ENCODE data around the gene SEMA3A. TPM values are rescaled to one million over a fixed set of nuclear protein-coding genes. Genes with fewer than 3 reads are reported as not detected.
"Not testable (repeated sequence)": the region's sequence is repeated elsewhere in the genome, so short reads cannot be mapped to it uniquely, and the experiment has no call there.

SEMA3A gene
- total RNA-seq, 2 experiments from 2014 or later, result 3.2 to 3.3 TPM

DNA sequence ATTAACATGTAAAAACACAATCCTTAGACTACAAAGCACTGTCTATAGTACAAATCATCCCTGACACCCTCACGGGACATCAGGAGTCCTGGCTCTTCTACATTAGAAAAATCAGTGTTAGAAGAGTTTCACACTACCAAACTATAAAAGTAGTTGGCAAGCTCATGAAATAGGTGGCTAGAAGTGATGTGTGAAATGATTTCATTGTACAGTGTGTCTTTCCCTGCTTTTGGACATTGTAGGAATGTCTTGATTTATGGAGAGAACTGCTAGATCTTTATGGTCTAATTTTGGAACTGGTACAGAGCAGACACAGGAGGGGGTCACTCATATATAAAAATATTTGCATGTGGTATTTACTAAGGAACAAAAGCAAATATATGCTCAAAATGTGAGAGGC lies 33.2 kb downstream of the SEMA3A start:
- POLR2A ChIA-PET, result interaction anchor here (0.6 kb wide), 1 partner anchor 70 kb away, joined by 3 read pairs; no protein-coding TSS in a partner anchor
- Mint-ChIP-seq H3K36me3 (no peaks in the 10 kb centered on the region), H3K4me1 (no peaks in the 10 kb centered on the region), H3K9me3 (no peaks in the 10 kb centered on the region), H3K27me3 (no peaks in the 10 kb centered on the region), H3K4me3 (no peak overlapping the region), H3K27ac (no peak overlapping the region)
- DNase-seq, result no peak
- no peak for ATAC-seq (ENCODE audit: low read depth)

DNA sequence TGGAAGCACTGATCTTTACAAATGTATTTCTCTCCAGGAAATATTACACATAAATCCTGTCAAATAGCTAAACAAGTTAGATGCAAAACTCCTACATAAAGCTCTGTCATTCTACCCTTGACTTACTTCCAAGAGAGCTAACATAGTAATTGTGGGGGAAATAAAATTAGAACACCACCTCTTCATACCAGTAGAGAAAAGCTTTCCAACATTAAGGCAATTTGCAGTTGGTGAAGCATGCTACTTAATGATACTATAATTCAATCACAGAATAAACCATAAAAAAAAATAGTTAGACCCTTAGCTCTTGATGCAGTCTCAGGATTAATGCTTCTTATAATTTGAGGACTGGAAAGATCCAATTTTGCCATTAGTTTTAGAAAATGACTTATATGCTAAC lies 35.2 kb downstream of the SEMA3A start:
- no peak overlapping the region for H3K27ac Mint-ChIP-seq
- H3K36me3 Mint-ChIP-seq, result no peaks in the 10 kb centered on the region
- no peaks in the 10 kb centered on the region for H3K4me1 Mint-ChIP-seq
- H3K4me3 Mint-ChIP-seq, result no peak overlapping the region
- DNase-seq (no peak), ATAC-seq (ENCODE audit: low read depth) (no peak)
- POLR2A ChIA-PET, result no interaction called here
- H3K9me3 Mint-ChIP-seq, result no peaks in the 10 kb centered on the region
- no peaks in the 10 kb centered on the region for H3K27me3 Mint-ChIP-seq

DNA sequence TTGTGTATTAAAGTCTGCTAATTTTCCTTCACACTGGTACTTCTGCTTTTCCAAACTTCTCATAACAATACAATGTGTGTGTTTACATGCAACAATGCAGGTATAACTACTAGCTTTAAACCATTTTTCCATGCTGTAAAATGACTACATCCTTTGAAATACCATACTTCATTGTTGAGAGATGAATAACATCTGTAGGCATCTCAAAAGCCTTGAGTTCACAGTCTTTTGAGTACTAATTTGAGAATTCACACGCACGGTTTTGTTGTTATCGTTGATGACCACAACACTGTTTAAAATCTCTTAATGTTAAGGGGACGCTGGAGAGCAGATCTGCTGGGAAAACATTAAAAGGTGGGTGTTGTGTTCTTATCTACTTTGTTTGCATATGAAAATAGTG lies 37.4 kb downstream of the SEMA3A start:
- POLR2A ChIA-PET, result no interaction called here
- Mint-ChIP-seq H3K27ac (no peak overlapping the region), H3K27me3 (no peaks in the 10 kb centered on the region), H3K4me1 (no peaks in the 10 kb centered on the region), H3K9me3 (no peaks in the 10 kb centered on the region), H3K36me3 (no peaks in the 10 kb centered on the region), H3K4me3 (no peak overlapping the region)
- ATAC-seq (ENCODE audit: low read depth) (no peak), DNase-seq (no peak)

DNA sequence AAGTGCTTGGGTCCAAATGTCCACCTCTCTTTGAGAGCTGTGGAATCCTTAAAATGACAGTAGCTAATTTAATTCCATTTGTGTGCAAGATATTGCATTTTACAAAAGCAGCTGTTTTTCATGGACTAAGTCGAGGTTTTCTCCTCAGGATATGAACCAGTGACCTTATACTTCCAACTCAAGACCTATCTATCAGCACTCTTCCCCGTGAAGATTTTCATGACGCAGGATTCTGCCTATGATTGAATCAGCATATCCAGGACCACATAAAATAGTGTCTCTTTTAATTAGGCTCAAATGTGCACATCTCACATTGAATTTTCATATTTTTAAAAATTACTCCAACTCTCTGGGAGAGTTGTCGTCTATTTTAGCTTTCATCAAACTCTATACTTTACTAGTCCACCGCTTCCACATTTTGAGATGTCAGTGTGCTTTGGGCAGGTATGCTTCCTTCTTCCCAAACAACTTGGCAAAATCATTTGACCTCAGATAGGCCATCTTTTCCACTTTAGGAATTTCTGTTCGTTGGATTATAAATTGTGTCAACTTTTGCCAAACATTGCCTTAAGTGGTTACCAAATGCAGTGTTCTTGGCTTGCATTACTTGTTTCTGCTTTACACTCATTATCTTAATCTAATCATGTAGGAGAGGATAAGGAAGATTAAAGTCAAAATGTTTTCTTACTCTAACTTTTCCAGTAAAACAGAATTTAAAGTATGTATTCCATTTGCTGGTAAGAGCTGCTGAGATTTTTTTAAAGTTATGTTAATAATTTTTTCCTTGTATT lies 39.4 kb downstream of the SEMA3A start:
- Mint-ChIP-seq H3K4me1 (no peaks in the 10 kb centered on the region), H3K27me3 (no peaks in the 10 kb centered on the region), H3K4me3 (no peak overlapping the region), H3K9me3 (no peaks in the 10 kb centered on the region), H3K36me3 (no peaks in the 10 kb centered on the region), H3K27ac (no peak overlapping the region)
- no peak for ATAC-seq (ENCODE audit: low read depth)
- no peak for DNase-seq
- POLR2A ChIA-PET, result no interaction called here

DNA sequence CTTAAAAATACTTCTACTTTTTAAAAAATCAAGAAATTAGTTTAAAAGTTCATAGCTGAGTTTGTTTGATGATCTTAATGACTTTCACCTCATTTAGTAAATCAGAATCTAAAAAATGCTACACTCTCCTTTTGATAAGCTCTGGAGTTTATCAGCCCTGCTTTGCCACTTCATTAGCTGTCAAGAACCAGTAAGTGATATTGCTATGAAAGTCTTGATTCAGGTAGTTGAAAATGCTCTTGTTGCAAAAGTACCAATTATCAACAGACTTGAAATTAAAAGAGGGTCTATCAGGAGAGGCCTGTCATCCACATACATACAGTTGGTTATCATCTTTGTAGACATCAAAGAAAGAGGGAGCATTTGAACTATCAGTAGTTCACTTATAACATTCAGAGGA lies 41.6 kb downstream of the SEMA3A start:
- POLR2A ChIA-PET, result no interaction called here
- H3K4me1 Mint-ChIP-seq, result no peaks in the 10 kb centered on the region

DNA sequence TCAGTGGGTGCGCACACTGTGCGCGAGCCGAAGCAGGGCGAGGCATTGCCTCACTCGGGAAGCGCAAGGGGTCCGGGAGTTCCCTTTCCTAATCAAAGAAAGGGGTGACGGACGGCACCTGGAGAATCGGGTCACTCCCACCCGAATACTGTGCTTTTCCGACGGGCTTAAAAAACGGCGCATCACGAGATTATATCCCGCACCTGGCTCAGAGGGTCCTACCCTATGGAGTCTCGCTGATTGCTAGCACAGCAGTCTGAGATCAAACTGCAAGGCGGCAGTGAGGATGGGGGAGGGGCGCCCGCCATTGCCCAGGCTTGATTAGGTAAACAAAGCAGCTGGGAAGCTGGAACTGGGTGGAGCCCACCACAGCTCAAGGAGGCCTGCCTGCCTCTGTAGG lies 44.2 kb downstream of the SEMA3A start:
- H3K36me3 Mint-ChIP-seq; POLR2A ChIA-PET; DNase-seq; H3K4me1 Mint-ChIP-seq; H3K9me3 Mint-ChIP-seq; H3K4me3 Mint-ChIP-seq; ATAC-seq (ENCODE audit: low read depth); H3K27ac Mint-ChIP-seq; H3K27me3 Mint-ChIP-seq: not testable (repeated sequence)

More for the DNA sequence above, 41.6 kb downstream of the SEMA3A start:
- H3K27ac Mint-ChIP-seq, result no peak overlapping the region
- H3K27me3 Mint-ChIP-seq, result no peaks in the 10 kb centered on the region
- H3K36me3 Mint-ChIP-seq, result no peaks in the 10 kb centered on the region
- ATAC-seq (ENCODE audit: low read depth) (no peak), DNase-seq (no peak)
- no peaks in the 10 kb centered on the region for H3K9me3 Mint-ChIP-seq
- H3K4me3 Mint-ChIP-seq, result no peak overlapping the region

DNA sequence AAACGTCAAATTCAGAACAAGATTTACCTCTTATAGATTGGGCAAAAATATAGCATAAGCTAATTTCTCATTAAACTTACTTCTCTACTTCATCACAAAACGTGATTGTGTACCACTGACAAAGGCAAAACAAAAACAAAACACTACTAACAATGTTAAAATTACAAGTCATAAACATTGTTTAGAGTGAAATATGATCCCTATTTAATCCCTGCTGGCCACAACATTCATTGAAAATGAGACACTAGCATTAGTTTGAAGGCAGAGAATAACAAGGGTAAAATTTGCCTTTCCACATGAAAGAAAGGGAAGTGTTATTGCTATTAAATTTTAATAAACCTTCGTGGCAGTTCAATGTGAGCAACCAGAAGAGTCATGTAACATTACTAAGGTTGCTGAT lies 45.0 kb downstream of the SEMA3A start:
- no peak for DNase-seq
- H3K36me3 Mint-ChIP-seq, result no peaks in the 10 kb centered on the region
- no peak overlapping the region for H3K4me3 Mint-ChIP-seq
- ATAC-seq (ENCODE audit: low read depth), result no peak
- no peaks in the 10 kb centered on the region for H3K4me1 Mint-ChIP-seq
- POLR2A ChIA-PET, result no interaction called here
- no peak overlapping the region for H3K27ac Mint-ChIP-seq
- H3K27me3 Mint-ChIP-seq, result no peaks in the 10 kb centered on the region
- no peaks in the 10 kb centered on the region for H3K9me3 Mint-ChIP-seq

DNA sequence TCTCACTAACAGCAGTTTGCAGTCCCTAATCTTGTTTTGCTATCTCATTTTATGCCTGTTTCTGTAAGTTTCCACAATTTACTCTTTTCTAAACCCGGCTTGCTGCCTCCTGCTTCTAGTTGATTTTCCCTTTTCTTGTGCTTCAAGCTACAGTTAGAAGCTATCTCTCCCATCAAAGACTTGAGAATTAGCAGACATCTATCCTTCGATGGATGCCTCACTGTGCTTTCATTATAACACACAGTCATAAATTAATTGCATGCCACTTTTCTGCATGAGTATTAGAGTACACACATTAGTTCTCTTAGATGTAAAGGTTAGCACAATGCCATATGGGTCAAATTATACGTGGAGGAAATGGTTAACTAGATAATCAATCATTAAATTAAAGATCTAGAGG lies 48.7 kb downstream of the SEMA3A start:
- H3K27me3 Mint-ChIP-seq, result no peaks in the 10 kb centered on the region
- H3K4me1 Mint-ChIP-seq, result no peaks in the 10 kb centered on the region
- POLR2A ChIA-PET, result no interaction called here

DNA sequence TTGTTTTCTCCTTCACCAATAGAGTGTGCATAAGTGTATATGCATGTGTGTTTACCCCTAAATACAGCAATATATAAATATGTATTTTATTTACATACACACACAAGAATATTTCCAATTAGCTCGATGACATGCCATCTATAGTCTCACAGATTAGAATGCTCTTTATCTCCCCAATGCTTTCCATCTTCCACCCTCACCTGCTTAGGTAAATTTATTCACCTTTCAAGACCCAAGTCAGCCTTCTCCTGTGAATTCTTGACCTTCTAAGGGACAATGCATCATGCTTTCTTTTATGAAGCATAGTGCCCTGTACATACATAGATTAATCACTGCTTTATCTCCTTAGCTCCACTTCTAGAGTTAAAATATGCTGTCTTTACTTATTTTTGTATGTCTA lies 49.7 kb downstream of the SEMA3A start:
- Mint-ChIP-seq H3K4me3 (no peak overlapping the region), H3K4me1 (no peaks in the 10 kb centered on the region), H3K36me3 (peaks cover 2% of the 10 kb centered on the region), H3K27me3 (no peaks in the 10 kb centered on the region), H3K9me3 (no peaks in the 10 kb centered on the region), H3K27ac (no peak overlapping the region)
- DNase-seq, result no peak
- ATAC-seq (ENCODE audit: low read depth), result no peak
- POLR2A ChIA-PET, result no interaction called here

More for the DNA sequence above, 48.7 kb downstream of the SEMA3A start:
- Mint-ChIP-seq H3K4me3 (no peak overlapping the region), H3K36me3 (no peaks in the 10 kb centered on the region), H3K27ac (no peak overlapping the region), H3K9me3 (no peaks in the 10 kb centered on the region)
- DNase-seq, result no peak
- ATAC-seq (ENCODE audit: low read depth), result no peak

DNA sequence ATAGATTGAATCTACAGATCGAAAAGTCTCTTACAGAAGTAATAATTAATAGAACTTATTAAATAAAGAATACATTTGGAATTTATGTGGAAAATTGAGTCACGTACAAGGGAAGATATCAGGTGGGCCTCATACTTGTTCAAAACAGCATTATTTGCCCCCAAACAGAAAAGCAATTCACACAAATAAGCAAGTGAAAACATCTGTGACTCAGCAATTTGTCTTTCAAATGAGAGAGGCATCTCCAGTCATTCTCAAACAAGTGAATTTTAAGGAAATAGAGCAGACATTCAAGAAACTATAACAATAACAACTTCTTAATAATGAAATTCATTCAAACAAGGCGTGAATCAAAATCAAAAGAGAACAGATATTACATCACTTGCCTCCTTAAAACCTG lies 50.1 kb downstream of the SEMA3A start:
- peaks cover 2% of the 10 kb centered on the region for H3K36me3 Mint-ChIP-seq
- no peak for ATAC-seq (ENCODE audit: low read depth)
- POLR2A ChIA-PET, result no interaction called here
- H3K4me1 Mint-ChIP-seq, result no peaks in the 10 kb centered on the region
- DNase-seq, result no peak
- H3K27ac Mint-ChIP-seq, result no peak overlapping the region
- no peak overlapping the region for H3K4me3 Mint-ChIP-seq
- H3K27me3 Mint-ChIP-seq, result no peaks in the 10 kb centered on the region
- no peaks in the 10 kb centered on the region for H3K9me3 Mint-ChIP-seq

DNA sequence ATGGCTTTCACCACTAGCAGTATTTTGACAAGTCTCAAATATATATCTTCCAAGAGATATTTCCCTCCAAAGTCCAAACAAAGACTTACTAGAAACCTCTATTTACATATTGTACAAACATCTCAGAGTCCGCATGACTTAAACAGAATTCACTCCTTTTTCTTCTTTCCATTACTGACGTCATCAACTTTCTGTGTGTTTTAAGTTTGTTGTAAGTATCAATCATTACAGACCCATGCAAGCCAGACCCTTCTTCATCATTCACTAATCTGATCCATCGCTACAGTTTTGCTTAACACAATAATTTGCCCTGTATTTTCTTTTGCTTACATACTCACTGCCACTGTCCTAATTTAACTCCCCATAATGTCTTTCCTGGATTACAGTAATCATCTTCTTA lies 51.9 kb downstream of the SEMA3A start:
- no peaks in the 10 kb centered on the region for H3K4me1 Mint-ChIP-seq
- H3K27me3 Mint-ChIP-seq, result no peaks in the 10 kb centered on the region
- ATAC-seq (ENCODE audit: low read depth), result no peak
- no peaks in the 10 kb centered on the region for H3K9me3 Mint-ChIP-seq
- H3K36me3 Mint-ChIP-seq, result peaks cover 2% of the 10 kb centered on the region
- H3K27ac Mint-ChIP-seq, result no peak overlapping the region
- no peak overlapping the region for H3K4me3 Mint-ChIP-seq
- POLR2A ChIA-PET, result no interaction called here
- DNase-seq, result no peak

DNA sequence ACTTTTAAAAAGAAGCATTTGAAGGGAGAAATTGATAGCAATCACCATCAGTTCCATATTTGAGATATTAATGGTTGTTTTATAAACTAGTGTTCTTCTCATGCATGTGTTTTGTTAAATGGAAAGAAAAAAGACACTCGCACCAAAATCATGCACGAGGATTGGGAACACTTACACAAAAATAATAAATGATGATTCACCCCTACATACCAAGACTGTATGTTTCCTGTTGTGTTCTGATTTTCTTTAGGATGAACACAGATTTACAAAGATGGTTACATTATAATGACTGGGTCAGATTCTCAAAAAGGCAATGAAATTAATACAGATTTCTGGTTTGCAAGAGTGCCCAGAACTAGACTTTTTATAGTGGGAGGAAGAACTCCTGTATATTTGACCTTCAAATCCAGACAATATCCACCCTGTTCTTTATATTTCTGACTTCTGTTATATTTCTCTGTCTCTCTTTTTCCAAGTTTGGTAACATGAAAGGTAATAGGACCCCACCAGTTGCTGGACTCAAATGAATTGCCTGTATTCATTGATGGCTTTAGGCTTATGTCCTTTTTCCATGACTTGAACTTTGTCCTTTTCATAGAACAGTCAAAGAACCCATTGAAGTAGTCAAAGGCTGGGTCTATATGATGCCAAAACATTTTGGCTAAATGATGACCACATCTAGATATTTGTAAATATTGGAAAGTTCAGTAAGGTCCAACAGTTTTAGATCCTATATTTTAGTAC lies 54.4 kb downstream of the SEMA3A start:
- ATAC-seq (ENCODE audit: low read depth), result no peak
- no peaks in the 10 kb centered on the region for H3K4me1 Mint-ChIP-seq
- no peak overlapping the region for H3K27ac Mint-ChIP-seq
- peaks cover 2% of the 10 kb centered on the region for H3K36me3 Mint-ChIP-seq
- H3K27me3 Mint-ChIP-seq, result no peaks in the 10 kb centered on the region
- H3K9me3 Mint-ChIP-seq, result no peaks in the 10 kb centered on the region
- no peak for DNase-seq
- H3K4me3 Mint-ChIP-seq, result no peak overlapping the region
- POLR2A ChIA-PET, result no interaction called here

DNA sequence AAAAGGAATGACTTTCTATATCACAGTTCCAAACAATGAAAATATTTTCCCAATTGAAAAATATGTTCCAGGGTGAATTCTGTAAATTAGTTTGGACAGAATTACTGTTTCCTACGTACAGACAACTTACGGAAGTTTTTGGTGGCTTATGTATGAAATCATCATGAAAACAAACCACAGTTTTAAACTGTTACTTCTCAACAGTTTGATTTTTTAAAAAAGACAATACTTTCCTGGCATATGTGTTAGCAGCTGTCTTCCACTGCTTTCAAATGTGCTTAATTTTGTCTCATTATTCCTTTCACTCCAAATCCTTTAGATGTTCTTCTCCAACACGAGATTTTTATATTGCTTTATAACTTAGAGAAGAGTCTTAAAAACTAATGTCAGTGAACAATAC lies 56.2 kb downstream of the SEMA3A start:
- Mint-ChIP-seq H3K36me3 (peaks cover 3% of the 10 kb centered on the region), H3K4me3 (no peak overlapping the region), H3K9me3 (no peaks in the 10 kb centered on the region), H3K27ac (no peak overlapping the region), H3K4me1 (no peaks in the 10 kb centered on the region), H3K27me3 (no peaks in the 10 kb centered on the region)
- POLR2A ChIA-PET, result no interaction called here
- DNase-seq (no peak), ATAC-seq (ENCODE audit: low read depth) (no peak)

DNA sequence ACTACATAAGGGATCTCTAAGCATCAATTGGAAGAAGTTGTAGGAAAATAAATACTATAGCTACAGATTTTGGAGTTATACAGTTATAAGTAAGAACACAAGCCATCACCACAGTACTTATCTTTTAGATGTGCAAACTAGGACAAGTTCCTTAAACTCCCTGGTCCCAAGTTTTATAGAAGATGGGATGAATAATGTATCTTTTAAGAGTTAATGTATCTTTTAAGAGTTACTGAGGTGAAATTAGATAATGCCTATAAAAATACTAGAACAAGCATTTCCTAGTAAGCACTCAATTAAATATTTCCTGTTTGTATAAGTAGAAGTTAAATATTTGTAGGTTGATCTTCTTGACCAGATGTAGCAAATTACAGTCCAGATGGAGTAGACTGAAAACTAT lies 56.8 kb downstream of the SEMA3A start:
- Mint-ChIP-seq H3K9me3 (no peaks in the 10 kb centered on the region), H3K27ac (no peak overlapping the region), H3K4me3 (no peak overlapping the region), H3K36me3 (peaks cover 3% of the 10 kb centered on the region), H3K27me3 (no peaks in the 10 kb centered on the region), H3K4me1 (no peaks in the 10 kb centered on the region)
- POLR2A ChIA-PET, result interaction anchor here (0.7 kb wide), 1 partner anchor 152 kb away, joined by 4 read pairs; no protein-coding TSS in a partner anchor
- no peak for ATAC-seq (ENCODE audit: low read depth)
- DNase-seq, result no peak
